Astrocyte (in vitro differentiated cells and primary cell): ENCODE measurements around the gene IGFBP7. TPM values are rescaled to one million over a fixed set of nuclear protein-coding genes. Genes with fewer than 3 reads are reported as not detected.

Experiments used
- DNase-seq: peaks from one replicate; pipeline ENCODE4 v3.0.0-alpha.2; 2010; ENCODE audit warnings: low read depth
- FAIRE-seq: peaks from 2 replicates; lab custom pipeline; 2011; peaks lifted over from hg19 to GRCh38; lab: Jason Lieb, UNC
- H2AFZ ChIP-seq: 2 replicates; pipeline ENCODE4 v1.6.0; 2012; ENCODE audit warnings: low read depth, low read length, inconsistent platforms
- H3K27ac ChIP-seq: 2 replicates; pipeline ENCODE4 v1.5.1; 2011; ENCODE audit warnings: low read depth, low read length, inconsistent platforms
- H3K27me3 ChIP-seq: 2 replicates; pipeline ENCODE4 v1.6.0; 2011; ENCODE audit warnings: low read length, inconsistent platforms; ENCODE audit not compliant: insufficient read depth
- H3K36me3 ChIP-seq: 2 replicates; pipeline ENCODE4 v1.5.1; 2011; ENCODE audit warnings: low read length, inconsistent platforms; ENCODE audit not compliant: insufficient read depth
- H3K4me1 ChIP-seq: 2 replicates; pipeline ENCODE4 v1.5.1; 2011; ENCODE audit warnings: low read length, inconsistent platforms; ENCODE audit not compliant: insufficient read depth
- H3K4me2 ChIP-seq: 2 replicates; pipeline ENCODE4 v1.6.0; 2012; ENCODE audit warnings: low read length, inconsistent platforms
- H3K4me3 ChIP-seq: 2 replicates; pipeline ENCODE4 v1.5.1; 2011; ENCODE audit warnings: low read depth, mild to moderate bottlenecking, low read length, inconsistent platforms; ENCODE audit not compliant: insufficient read depth
- H3K79me2 ChIP-seq: 2 replicates; pipeline ENCODE4 v1.6.0; 2012; ENCODE audit warnings: mild to moderate bottlenecking, low read length, inconsistent platforms; ENCODE audit not compliant: insufficient read depth
- H3K9ac ChIP-seq: 2 replicates; pipeline ENCODE4 v1.6.0; 2012; ENCODE audit warnings: mild to moderate bottlenecking, low read length, inconsistent platforms
- H3K9me3 ChIP-seq: 2 replicates; pipeline ENCODE4 v1.5.1; 2012; ENCODE audit warnings: low read depth, mild to moderate bottlenecking, low read length, inconsistent platforms; ENCODE audit not compliant: insufficient read depth
- H4K20me1 ChIP-seq: 2 replicates; pipeline ENCODE4 v1.6.0; 2012; ENCODE audit warnings: low read length, inconsistent platforms; ENCODE audit not compliant: insufficient read depth
- H3K27ac Mint-ChIP-seq: one replicate; pipeline ENCODE4 v1.8.0; 2021; ENCODE audit warnings: mild to moderate bottlenecking, mixed read lengths; ENCODE audit not compliant: unreplicated experiment
- H3K27me3 Mint-ChIP-seq: one replicate; pipeline ENCODE4 v1.8.0; 2021; ENCODE audit warnings: low read depth, mixed read lengths; ENCODE audit not compliant: unreplicated experiment
- H3K36me3 Mint-ChIP-seq: one replicate; pipeline ENCODE4 v1.8.0; 2021; ENCODE audit warnings: low read depth, mixed read lengths; ENCODE audit not compliant: unreplicated experiment
- H3K4me1 Mint-ChIP-seq: one replicate; pipeline ENCODE4 v1.8.0; 2021; ENCODE audit warnings: low read depth, mixed read lengths; ENCODE audit not compliant: unreplicated experiment
- H3K4me3 Mint-ChIP-seq: one replicate; pipeline ENCODE4 v1.8.0; 2021; ENCODE audit warnings: mild to moderate bottlenecking, moderate library complexity, mixed read lengths; ENCODE audit not compliant: unreplicated experiment
- H3K9me3 Mint-ChIP-seq: one replicate; pipeline ENCODE4 v1.8.0; 2021; ENCODE audit warnings: mild to moderate bottlenecking, mixed read lengths; ENCODE audit not compliant: unreplicated experiment
- EZH2 ChIP-seq: IDR thresholded peaks from 2 replicates; pipeline ENCODE4 v1.6.1; 2012; ENCODE audit warnings: mild to moderate bottlenecking, low read length, inconsistent platforms; ENCODE audit not compliant: insufficient read depth
- total RNA-seq: library from RNA; stranded (reverse); gene quantifications from 2 replicates; pipeline ENCODE4 v1.2.1, GENCODE V29; 2021
- TF ChIP-seq, protein P1 (sequence below): IDR thresholded peaks from 2 replicates; pipeline ENCODE4 v1.5.1; 2011; ENCODE audit warnings: low read depth, mild to moderate bottlenecking, inconsistent platforms, low read length, moderate library complexity; ENCODE audit not compliant: insufficient read depth

Gene IGFBP7
- total RNA-seq, 1 donor from 2014 or later = 930 TPM

GRCh38 chr4:57098941-57099340 is 11.2 kb downstream of the IGFBP7 start:
- no peak for TF ChIP-seq EZH2
- TF ChIP-seq, protein P1, sequence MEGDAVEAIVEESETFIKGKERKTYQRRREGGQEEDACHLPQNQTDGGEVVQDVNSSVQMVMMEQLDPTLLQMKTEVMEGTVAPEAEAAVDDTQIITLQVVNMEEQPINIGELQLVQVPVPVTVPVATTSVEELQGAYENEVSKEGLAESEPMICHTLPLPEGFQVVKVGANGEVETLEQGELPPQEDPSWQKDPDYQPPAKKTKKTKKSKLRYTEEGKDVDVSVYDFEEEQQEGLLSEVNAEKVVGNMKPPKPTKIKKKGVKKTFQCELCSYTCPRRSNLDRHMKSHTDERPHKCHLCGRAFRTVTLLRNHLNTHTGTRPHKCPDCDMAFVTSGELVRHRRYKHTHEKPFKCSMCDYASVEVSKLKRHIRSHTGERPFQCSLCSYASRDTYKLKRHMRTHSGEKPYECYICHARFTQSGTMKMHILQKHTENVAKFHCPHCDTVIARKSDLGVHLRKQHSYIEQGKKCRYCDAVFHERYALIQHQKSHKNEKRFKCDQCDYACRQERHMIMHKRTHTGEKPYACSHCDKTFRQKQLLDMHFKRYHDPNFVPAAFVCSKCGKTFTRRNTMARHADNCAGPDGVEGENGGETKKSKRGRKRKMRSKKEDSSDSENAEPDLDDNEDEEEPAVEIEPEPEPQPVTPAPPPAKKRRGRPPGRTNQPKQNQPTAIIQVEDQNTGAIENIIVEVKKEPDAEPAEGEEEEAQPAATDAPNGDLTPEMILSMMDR = no peak
- Histone ChIP-seq H4K20me1 (no peaks in the 10 kb centered on the region), H3K4me2 (peak overlapping the region; percentile 10), H3K9ac (peak overlapping the region; percentile 15), H3K4me3 (no peak overlapping the region), H3K9me3 (no peaks in the 10 kb centered on the region), H3K27ac (peak overlapping the region; percentile 44), H3K4me1 (peaks cover 76% of the 10 kb centered on the region), H3K27me3 (no peaks in the 10 kb centered on the region), H3K79me2 (peaks cover 99% of the 10 kb centered on the region), H3K36me3 (peaks cover 25% of the 10 kb centered on the region), H2AFZ (no peak overlapping the region)
- DNase-seq (peak; percentile 91), FAIRE-seq (peak; percentile 74)
- peak overlapping the region; percentile 9 for H3K4me3 Mint-ChIP-seq
- peaks cover 84% of the 10 kb centered on the region for H3K4me1 Mint-ChIP-seq
- H3K36me3 Mint-ChIP-seq = peaks cover 20% of the 10 kb centered on the region
- H3K9me3 Mint-ChIP-seq = no peaks in the 10 kb centered on the region
- H3K27me3 Mint-ChIP-seq = no peaks in the 10 kb centered on the region
- peak overlapping the region; percentile 94 for H3K27ac Mint-ChIP-seq

- no peak for TF ChIP-seq EZH2
- TF ChIP-seq, protein P1 = no peak
- Histone ChIP-seq H3K4me2 (peak overlapping the region; percentile 6), H3K9me3 (no peaks in the 10 kb centered on the region), H3K27me3 (no peaks in the 10 kb centered on the region), H3K9ac (peak overlapping the region; percentile 7), H4K20me1 (no peaks in the 10 kb centered on the region), H2AFZ (no peak overlapping the region), H3K4me3 (no peak overlapping the region), H3K79me2 (peaks cover 99% of the 10 kb centered on the region), H3K4me1 (peaks cover 76% of the 10 kb centered on the region), H3K36me3 (peaks cover 25% of the 10 kb centered on the region), H3K27ac (peak overlapping the region; percentile 44)
- DNase-seq (no peak), FAIRE-seq (no peak)
- Mint-ChIP-seq H3K9me3 (no peaks in the 10 kb centered on the region), H3K36me3 (peaks cover 20% of the 10 kb centered on the region), H3K4me3 (peak overlapping the region; percentile 9), H3K27ac (peak overlapping the region; percentile 94), H3K4me1 (peaks cover 87% of the 10 kb centered on the region), H3K27me3 (no peaks in the 10 kb centered on the region)
Measured at GRCh38 chr4:57098415-57098814, 11.8 kb downstream of the IGFBP7 start.

- Histone ChIP-seq H3K79me2 (peaks cover 96% of the 10 kb centered on the region), H2AFZ (no peak overlapping the region), H4K20me1 (no peaks in the 10 kb centered on the region), H3K27me3 (no peaks in the 10 kb centered on the region), H3K4me2 (no peak overlapping the region), H3K27ac (peak overlapping the region; percentile 44), H3K4me1 (peaks cover 69% of the 10 kb centered on the region), H3K36me3 (peaks cover 28% of the 10 kb centered on the region), H3K9me3 (no peaks in the 10 kb centered on the region), H3K4me3 (no peak overlapping the region), H3K9ac (peak overlapping the region; percentile 7)
- Mint-ChIP-seq H3K36me3 (peaks cover 19% of the 10 kb centered on the region), H3K4me3 (no peak overlapping the region), H3K4me1 (peaks cover 85% of the 10 kb centered on the region), H3K27me3 (no peaks in the 10 kb centered on the region), H3K9me3 (no peaks in the 10 kb centered on the region), H3K27ac (peak overlapping the region; percentile 94)
- TF ChIP-seq EZH2 = no peak
- TF ChIP-seq, protein P1 = no peak
- no peak for DNase-seq
- no peak for FAIRE-seq
Measured at GRCh38 chr4:57097711-57098110, 12.5 kb downstream of the IGFBP7 start.
